GM19043 (cell line): ENCODE data around the gene ZAR1.
"Not testable (repeated sequence)": the region's sequence is repeated elsewhere in the genome, so short reads cannot be mapped to it uniquely, and the experiment has no call there.

Source experiments
- ATAC-seq: cut with Tn5 transposase; IDR thresholded peaks from one replicate; pipeline ENCODE4 v1.9.1; 2021; ENCODE audit warnings: low read depth; ENCODE audit not compliant: unreplicated experiment

The ZAR1 gene

GRCh38 chr4:48490012-48490679 is at the start of gene ZAR1:
TSS of gene ZAR1 (plus strand) at chr4:48490252. CDS start at chr4:48490292, 40 bp downstream.
- ATAC-seq: no peak

GRCh38 chr4:48440914-48441313 is 49.1 kb upstream of the ZAR1 start:
- ATAC-seq: not testable (repeated sequence)

GRCh38 chr4:48445704-48446103 is 44.3 kb upstream of the ZAR1 start:
- no peak for ATAC-seq

- ATAC-seq: no peak
Measured at GRCh38 chr4:48446642-48447041, 43.4 kb upstream of the ZAR1 start.

- no peak for ATAC-seq
Measured at GRCh38 chr4:48449151-48449550, 40.9 kb upstream of the ZAR1 start.

- ATAC-seq: no peak
Measured at GRCh38 chr4:48450740-48451139, 39.3 kb upstream of the ZAR1 start.

GRCh38 chr4:48451656-48452055 is 38.4 kb upstream of the ZAR1 start:
- not testable (repeated sequence) for ATAC-seq

- no peak for ATAC-seq
Measured at GRCh38 chr4:48454591-48454990, 35.5 kb upstream of the ZAR1 start.

- no peak for ATAC-seq
Measured at GRCh38 chr4:48461000-48461399, 29.1 kb upstream of the ZAR1 start.

- no peak for ATAC-seq
Measured at GRCh38 chr4:48462363-48462762, 27.7 kb upstream of the ZAR1 start.

GRCh38 chr4:48467442-48467841 is 22.6 kb upstream of the ZAR1 start:
- no peak for ATAC-seq

- no peak for ATAC-seq
Measured at GRCh38 chr4:48467891-48468290, 22.2 kb upstream of the ZAR1 start.

- ATAC-seq: no peak
Measured at GRCh38 chr4:48470137-48470536, 19.9 kb upstream of the ZAR1 start.

GRCh38 chr4:48470570-48470969 is 19.5 kb upstream of the ZAR1 start:
- ATAC-seq: no peak

GRCh38 chr4:48472794-48473193 is 17.3 kb upstream of the ZAR1 start:
- no peak for ATAC-seq

GRCh38 chr4:48475770-48476169 is 14.3 kb upstream of the ZAR1 start:
- ATAC-seq: no peak

- ATAC-seq: no peak
Measured at GRCh38 chr4:48478273-48478672, 11.8 kb upstream of the ZAR1 start.

- no peak for ATAC-seq
Measured at GRCh38 chr4:48481581-48481980, 8.5 kb upstream of the ZAR1 start.

GRCh38 chr4:48483006-48483776 is 6.9 kb upstream of the ZAR1 start, which contains the start of gene SLC10A4:
TSS of gene SLC10A4 (plus strand) at chr4:48483343. CDS start at chr4:48483562, 219 bp downstream.
- ATAC-seq: no peak

GRCh38 chr4:48483777-48484493 is 6.1 kb upstream of the ZAR1 start:
- ATAC-seq: no peak

- ATAC-seq: no peak
Measured at GRCh38 chr4:48484494-48485168, 5.4 kb upstream of the ZAR1 start.
